Measurements from ENCODE around the gene PITPNM2.

Gene PITPNM2

DNA sequence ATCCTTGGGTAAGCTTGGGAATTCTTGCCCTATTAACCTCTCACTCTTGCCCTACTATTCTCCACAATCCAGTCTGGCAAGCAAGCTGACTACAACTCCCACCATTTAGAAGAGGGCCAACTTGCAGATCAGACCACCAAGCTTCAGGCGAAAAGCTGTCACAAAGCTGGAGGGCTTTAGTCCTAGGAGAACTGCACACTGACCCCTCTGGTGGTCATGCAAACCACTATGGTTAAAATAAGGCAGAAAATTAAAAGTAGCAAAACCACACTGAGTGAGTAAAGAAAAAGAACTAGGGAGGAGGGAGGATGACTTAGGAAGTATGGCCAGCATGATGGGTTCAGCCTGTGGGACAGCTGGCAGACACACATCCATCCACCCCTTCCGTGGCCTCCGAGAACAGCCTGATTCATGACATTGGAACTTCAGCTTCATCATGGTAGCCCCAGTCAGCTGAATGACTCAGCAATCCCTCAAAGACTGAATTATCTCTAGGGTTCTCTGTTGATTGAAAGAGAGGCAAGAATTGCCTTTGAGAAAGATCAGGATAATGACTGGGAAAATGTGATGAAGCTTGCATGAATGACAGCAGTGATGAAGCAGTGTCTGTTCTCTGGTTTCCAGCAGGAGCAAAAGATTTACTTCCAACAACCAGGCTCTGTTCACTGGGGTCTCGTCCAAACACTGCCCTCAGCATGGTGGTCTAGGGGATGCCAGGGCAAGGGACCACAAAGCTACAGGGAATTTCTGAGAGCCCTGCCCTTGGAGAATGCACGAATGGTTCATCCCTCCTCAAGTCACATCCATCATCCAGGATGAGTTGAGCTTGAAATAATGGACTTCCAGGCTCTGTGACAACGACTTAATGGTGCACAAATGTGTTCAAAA, 24.4 kb downstream of the PITPNM2 start:
- no peak overlapping the region for H3K4me3 ChIP-seq (IDR thresholded peaks at IDR 0.05; ENCODE audit: insufficient read depth, low read depth, low read length)
- no peak overlapping the region for H3K27ac ChIP-seq
- H3K9ac ChIP-seq = no peak overlapping the region
- H3K79me2 ChIP-seq (ENCODE audit: insufficient read depth, low read depth) = no peaks in the 10 kb centered on the region
- TF ChIP-seq, protein P1, sequence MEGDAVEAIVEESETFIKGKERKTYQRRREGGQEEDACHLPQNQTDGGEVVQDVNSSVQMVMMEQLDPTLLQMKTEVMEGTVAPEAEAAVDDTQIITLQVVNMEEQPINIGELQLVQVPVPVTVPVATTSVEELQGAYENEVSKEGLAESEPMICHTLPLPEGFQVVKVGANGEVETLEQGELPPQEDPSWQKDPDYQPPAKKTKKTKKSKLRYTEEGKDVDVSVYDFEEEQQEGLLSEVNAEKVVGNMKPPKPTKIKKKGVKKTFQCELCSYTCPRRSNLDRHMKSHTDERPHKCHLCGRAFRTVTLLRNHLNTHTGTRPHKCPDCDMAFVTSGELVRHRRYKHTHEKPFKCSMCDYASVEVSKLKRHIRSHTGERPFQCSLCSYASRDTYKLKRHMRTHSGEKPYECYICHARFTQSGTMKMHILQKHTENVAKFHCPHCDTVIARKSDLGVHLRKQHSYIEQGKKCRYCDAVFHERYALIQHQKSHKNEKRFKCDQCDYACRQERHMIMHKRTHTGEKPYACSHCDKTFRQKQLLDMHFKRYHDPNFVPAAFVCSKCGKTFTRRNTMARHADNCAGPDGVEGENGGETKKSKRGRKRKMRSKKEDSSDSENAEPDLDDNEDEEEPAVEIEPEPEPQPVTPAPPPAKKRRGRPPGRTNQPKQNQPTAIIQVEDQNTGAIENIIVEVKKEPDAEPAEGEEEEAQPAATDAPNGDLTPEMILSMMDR (conservative IDR thresholded peaks at IDR 0.05; ENCODE audit: low read depth, low read length) = no peak
- peaks cover 30% of the 10 kb centered on the region for H3K4me1 ChIP-seq (ENCODE audit: low read depth, poor library complexity, severe bottlenecking)
- no peak overlapping the region for H2AFZ ChIP-seq (ENCODE audit: low read depth)
- no peaks in the 10 kb centered on the region for H3K27me3 ChIP-seq (ENCODE audit: insufficient read depth, low read depth)
- H3K4me2 ChIP-seq = no peak overlapping the region
- no peaks in the 10 kb centered on the region for H4K20me1 ChIP-seq (ENCODE audit: insufficient read depth)
- H3K36me3 ChIP-seq (ENCODE audit: insufficient read depth) = no peaks in the 10 kb centered on the region

DNA sequence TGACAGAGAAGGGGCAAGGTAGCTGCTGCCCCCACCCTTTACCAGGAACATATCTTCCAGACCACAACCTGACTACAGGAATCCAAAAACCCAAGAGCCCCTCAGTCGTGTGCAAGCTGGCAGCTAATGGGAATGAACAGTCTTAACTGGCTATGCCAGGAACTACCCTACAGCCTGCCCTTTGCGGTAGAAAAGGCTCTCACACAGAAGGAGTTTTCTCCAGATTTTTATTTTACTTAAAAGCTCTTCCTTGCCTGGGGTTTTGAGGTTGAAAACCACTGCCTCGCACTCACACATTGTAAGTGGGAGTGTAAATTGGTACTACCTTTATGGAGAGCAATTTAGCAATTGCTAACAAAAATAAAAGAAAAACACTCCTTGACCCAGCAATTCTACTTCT, 28.3 kb downstream of the PITPNM2 start:
- Histone ChIP-seq H3K4me2 (no peak overlapping the region), H3K79me2 (ENCODE audit: insufficient read depth, low read depth) (no peaks in the 10 kb centered on the region), H2AFZ (ENCODE audit: low read depth) (no peak overlapping the region), H3K27ac (no peak overlapping the region), H4K20me1 (ENCODE audit: insufficient read depth) (no peaks in the 10 kb centered on the region), H3K36me3 (ENCODE audit: insufficient read depth) (no peaks in the 10 kb centered on the region), H3K4me1 (ENCODE audit: low read depth, poor library complexity, severe bottlenecking) (peaks cover 58% of the 10 kb centered on the region), H3K9ac (no peak overlapping the region), H3K27me3 (ENCODE audit: insufficient read depth, low read depth) (no peaks in the 10 kb centered on the region), H3K4me3 (IDR thresholded peaks at IDR 0.05; ENCODE audit: insufficient read depth, low read depth, low read length) (no peak overlapping the region)
- TF ChIP-seq, protein P1 (conservative IDR thresholded peaks at IDR 0.05; ENCODE audit: low read depth, low read length) = no peak

DNA sequence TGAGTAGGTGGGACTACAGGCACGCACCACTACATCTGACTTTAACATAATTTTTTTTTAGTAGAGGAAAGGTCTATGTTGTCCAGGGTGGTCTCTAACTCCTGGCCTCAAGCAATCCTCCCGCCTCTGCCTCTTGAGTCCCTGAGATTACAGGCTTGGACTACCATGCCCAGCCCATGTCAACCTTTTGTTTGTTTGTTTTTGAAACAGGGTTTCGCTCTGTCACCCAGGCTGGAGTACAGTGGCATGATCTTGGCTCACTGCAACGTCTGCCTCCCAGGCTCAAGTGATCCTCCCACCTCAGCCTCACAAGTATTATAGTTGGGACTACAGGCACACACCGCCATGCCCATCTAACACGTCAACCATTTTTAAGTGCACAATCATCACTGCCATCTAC, 29.2 kb downstream of the PITPNM2 start:
- H3K4me3 ChIP-seq (IDR thresholded peaks at IDR 0.05; ENCODE audit: insufficient read depth, low read depth, low read length) = no peak overlapping the region
- H3K27ac ChIP-seq = peak overlapping the region; percentile 73
- H3K9ac ChIP-seq = no peak overlapping the region
- no peaks in the 10 kb centered on the region for H3K27me3 ChIP-seq (ENCODE audit: insufficient read depth, low read depth)
- H3K4me2 ChIP-seq = peak overlapping the region; percentile 58
- peaks cover 56% of the 10 kb centered on the region for H3K4me1 ChIP-seq (ENCODE audit: low read depth, poor library complexity, severe bottlenecking)
- H3K36me3 ChIP-seq (ENCODE audit: insufficient read depth) = no peaks in the 10 kb centered on the region
- H2AFZ ChIP-seq (ENCODE audit: low read depth) = no peak overlapping the region
- H3K79me2 ChIP-seq (ENCODE audit: insufficient read depth, low read depth) = no peaks in the 10 kb centered on the region
- TF ChIP-seq, protein P1 (conservative IDR thresholded peaks at IDR 0.05; ENCODE audit: low read depth, low read length) = no peak
- no peaks in the 10 kb centered on the region for H4K20me1 ChIP-seq (ENCODE audit: insufficient read depth)

DNA sequence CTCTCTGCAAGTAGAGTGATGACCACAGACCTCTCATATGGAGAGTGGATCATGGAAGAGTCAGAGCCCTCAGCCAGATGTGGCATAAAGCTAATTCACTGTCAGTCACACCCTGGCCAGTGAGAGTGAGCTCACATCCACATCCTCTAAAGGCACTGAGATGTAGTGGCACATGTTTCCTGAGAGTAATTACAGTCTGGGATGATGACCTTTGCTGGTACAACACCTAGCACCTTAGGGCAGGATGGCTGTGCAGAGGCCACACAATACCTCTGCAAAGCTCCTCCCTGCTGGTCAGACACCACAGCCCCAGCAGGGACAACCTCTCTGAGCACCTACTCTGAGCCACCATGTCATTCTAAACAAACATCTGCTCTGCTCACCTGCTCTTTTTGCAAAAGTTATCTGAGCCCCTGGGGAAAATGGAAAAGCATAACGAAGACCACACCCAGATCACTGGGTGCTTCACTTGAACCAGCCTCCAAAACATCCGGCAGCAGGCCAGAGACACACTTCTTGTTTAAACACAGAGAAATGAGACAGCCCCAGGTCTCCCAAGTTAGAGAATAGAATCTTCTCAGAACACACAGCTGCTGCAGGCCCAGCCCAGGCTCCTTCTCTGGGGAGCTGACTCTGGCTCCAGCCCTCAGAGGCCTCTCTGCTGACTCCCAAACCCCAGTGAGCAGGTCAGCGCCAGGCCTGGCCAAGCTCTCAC, 30.3 kb downstream of the PITPNM2 start:
- no peaks in the 10 kb centered on the region for H3K79me2 ChIP-seq (ENCODE audit: insufficient read depth, low read depth)
- no peaks in the 10 kb centered on the region for H3K36me3 ChIP-seq (ENCODE audit: insufficient read depth)
- H3K9ac ChIP-seq = peak overlapping the region; percentile 44; the same call in 1 of the 2 replicates
- H4K20me1 ChIP-seq (ENCODE audit: insufficient read depth) = no peaks in the 10 kb centered on the region
- H3K27ac ChIP-seq = peak overlapping the region; percentile 73
- H3K27me3 ChIP-seq (ENCODE audit: insufficient read depth, low read depth) = no peaks in the 10 kb centered on the region
- no peak overlapping the region for H3K4me3 ChIP-seq (IDR thresholded peaks at IDR 0.05; ENCODE audit: insufficient read depth, low read depth, low read length)
- peak overlapping the region; percentile 58 for H3K4me2 ChIP-seq
- H2AFZ ChIP-seq (ENCODE audit: low read depth) = peak overlapping the region; percentile 35
- peaks cover 52% of the 10 kb centered on the region for H3K4me1 ChIP-seq (ENCODE audit: low read depth, poor library complexity, severe bottlenecking)
- TF ChIP-seq, protein P1 (conservative IDR thresholded peaks at IDR 0.05; ENCODE audit: low read depth, low read length) = no peak
